Mononuclear cell (primary cell): Measurements from ENCODE around the gene DLG2. TPM values are rescaled to one million over a fixed set of nuclear protein-coding genes. Genes with fewer than 3 reads are reported as not detected.
"Not testable (repeated sequence)": the region's sequence is repeated elsewhere in the genome, so short reads cannot be mapped to it uniquely, and the experiment has no call there.

Source experiments
- H3K27me3 ChIP-seq: 2 replicates; pipeline ENCODE4 v1.6.0; 2011; ENCODE audit warnings: low read length, control low read depth; ENCODE audit not compliant: insufficient read depth
- H3K4me1 ChIP-seq: 2 replicates; pipeline ENCODE4 v1.5.1; 2011; ENCODE audit warnings: mild to moderate bottlenecking, low read length, control low read depth; ENCODE audit not compliant: insufficient read depth
- H3K4me3 ChIP-seq: 2 replicates; pipeline ENCODE4 v1.5.1; 2011; ENCODE audit warnings: mild to moderate bottlenecking, low read length, moderate library complexity
- H3K9me3 ChIP-seq: 2 replicates; pipeline ENCODE4 v1.5.1; 2011; ENCODE audit warnings: low read depth, mild to moderate bottlenecking, control low read depth, low read length
- total RNA-seq: library from RNA; depleted of rRNA; stranded (reverse); fragments of >200 nt; gene quantifications from one replicate; pipeline ENCODE4 v1.2.3, GENCODE V29; 2012

DLG2 gene
- total RNA-seq: 1.6 TPM

GRCh38 chr11:85627332-85627997, at the start of gene DLG2:
Gene DLG2, minus strand, starts transcription at chr11:85627344.
- Histone ChIP-seq H3K9me3 (no peaks in the 10 kb centered on the region), H3K4me1 (peaks cover 21% of the 10 kb centered on the region), H3K4me3 (peak within 1 kb of the TSS; percentile 81), H3K27me3 (no peaks in the 10 kb centered on the region)

DNA sequence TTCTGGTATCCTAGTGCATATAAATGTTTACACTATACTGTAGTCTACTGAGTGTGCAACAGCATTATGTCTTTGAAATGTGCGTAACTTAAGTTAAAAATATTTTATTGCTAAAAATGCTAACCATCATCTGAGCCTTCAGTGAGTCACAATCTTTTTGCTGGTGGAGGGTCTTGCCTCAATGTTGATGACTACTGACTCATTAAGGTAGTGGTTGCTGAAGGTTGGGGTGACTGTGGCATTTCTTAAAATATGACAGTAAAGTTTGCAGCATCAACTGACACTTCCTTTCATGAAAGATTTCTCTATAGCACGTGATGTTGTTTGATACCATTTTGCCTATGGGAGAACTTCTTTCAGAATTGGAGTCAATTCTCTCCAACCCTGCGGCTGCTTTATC, 46.2 kb upstream of the DLG2 start:
- no peaks in the 10 kb centered on the region for H3K9me3 ChIP-seq
- H3K4me3 ChIP-seq: no peak overlapping the region
- H3K4me1 ChIP-seq: no peaks in the 10 kb centered on the region
- H3K27me3 ChIP-seq: no peaks in the 10 kb centered on the region

DNA sequence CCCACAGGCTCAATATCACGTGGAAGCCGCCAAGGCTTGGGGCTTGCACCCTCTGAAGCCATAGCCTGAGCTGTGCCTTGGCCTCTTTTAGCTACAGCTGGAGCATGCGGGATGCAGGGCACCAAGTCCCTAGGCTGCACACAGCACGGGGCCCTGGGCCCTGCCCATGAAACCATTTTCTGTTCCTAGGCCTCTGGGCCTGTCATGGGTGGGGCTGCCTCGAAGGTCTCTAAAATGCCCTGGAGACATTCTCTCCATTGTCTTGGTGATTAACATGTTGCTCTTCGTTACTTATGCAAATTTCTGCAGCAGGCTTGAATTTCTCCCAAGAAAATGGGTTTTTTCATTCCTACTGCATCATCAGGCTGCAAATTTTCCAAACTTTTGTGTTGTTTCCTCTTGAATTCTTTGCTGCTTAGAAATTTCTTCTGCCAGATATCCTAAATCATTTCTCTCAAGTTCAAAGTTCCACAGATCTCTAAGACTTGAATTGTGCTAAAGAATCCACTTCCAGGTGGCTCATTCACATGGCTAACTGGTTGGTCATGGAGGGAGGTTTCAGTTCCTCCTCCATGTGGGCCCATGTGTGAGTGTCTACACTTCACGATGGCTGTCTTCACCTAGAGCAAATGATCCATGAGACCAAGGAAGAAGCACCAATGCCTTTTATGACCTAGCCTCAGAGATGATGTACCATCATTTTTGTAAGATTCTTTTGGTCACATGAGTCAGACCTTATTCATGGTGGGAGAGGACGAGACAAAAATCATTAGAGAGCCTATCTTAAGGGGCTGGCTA, 45.2 kb upstream of the DLG2 start:
- no peaks in the 10 kb centered on the region for H3K4me1 ChIP-seq
- H3K9me3 ChIP-seq: no peaks in the 10 kb centered on the region
- H3K4me3 ChIP-seq: no peak overlapping the region
- H3K27me3 ChIP-seq: no peaks in the 10 kb centered on the region

DNA sequence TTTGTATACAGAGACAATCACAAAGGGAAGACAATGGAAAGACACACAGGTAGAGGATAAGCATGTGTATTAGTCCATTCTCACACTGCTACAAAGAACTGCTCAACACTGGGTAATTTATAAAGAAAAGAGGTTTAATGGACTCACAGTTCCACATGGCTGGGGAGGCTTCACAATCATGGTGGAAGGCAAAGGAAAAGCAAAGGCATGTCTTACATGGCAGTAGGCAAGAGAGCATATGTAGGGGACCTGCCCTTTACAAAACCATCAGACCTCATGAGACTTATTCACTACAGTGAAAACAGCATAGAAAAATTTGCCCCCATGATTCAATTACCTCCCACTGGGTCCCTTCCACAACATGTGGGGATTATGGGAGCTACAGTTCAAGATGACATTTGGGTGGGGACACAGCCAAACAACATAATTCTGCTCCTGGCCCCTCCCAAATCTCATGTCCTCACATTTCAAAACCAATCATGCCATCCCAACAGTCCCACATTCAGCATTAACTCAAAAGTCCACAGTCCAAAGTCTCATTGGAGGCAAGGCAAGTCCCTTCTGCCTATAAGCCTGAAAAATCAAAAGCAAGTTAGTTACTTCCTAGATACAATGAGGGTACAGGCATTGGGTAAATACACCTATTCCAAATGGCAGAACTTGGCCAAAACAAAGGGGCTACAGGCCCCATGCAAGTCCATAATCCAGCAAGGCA, 44.0 kb upstream of the DLG2 start:
- not testable (repeated sequence) for H3K4me1 ChIP-seq

DNA sequence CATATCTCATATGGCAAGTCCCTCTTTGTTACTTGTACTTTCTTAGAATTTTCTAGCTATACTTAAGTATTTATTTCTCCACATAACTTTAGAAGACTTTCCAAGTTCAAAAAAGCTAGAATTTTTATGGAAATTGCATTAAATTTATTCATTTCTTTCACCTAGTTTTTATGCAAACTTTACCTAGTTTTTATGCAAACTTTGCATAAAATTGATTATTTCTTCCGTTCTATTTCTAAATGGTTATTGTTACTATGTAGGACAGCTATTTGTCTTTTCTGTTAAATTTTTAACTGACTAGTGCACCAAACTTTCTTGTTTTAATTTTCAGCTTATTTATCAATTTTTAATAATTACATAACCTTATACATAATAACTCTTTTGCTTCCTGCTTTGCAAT, 41.0 kb upstream of the DLG2 start:
- H3K4me1 ChIP-seq: peaks cover 6% of the 10 kb centered on the region
- H3K27me3 ChIP-seq: no peaks in the 10 kb centered on the region
- H3K4me3 ChIP-seq: no peak overlapping the region
- H3K9me3 ChIP-seq: no peaks in the 10 kb centered on the region

More for the DNA sequence above, 44.0 kb upstream of the DLG2 start:
- not testable (repeated sequence) for H3K27me3 ChIP-seq, H3K4me3 ChIP-seq, H3K9me3 ChIP-seq

GRCh38 chr11:85666687-85667086, 39.5 kb upstream of the DLG2 start:
- Histone ChIP-seq H3K27me3 (no peaks in the 10 kb centered on the region), H3K4me3 (no peak overlapping the region), H3K9me3 (no peaks in the 10 kb centered on the region)

DNA sequence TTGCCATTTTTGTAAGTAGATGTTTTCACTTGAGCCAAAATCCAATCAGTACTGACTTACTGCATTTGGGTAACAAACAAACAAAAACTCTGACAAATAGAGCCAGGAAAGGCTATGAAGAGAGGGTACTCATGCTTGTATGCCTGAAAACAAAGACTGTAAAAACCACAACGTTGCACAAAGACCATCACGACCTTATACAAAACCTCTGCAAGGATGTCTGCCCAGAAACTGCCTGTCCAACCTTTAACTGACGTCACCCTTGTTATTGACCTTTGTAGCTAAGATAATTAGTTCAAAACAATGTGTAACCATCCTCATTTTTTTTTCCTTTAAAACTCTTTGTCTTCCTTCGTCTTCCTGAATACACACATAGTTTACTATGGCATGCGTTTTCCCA, 38.6 kb upstream of the DLG2 start:
- no peaks in the 10 kb centered on the region for H3K27me3 ChIP-seq
- H3K4me3 ChIP-seq: no peak overlapping the region
- H3K9me3 ChIP-seq: no peaks in the 10 kb centered on the region
- H3K4me1 ChIP-seq: peaks cover 16% of the 10 kb centered on the region

More at GRCh38 chr11:85666687-85667086, 39.5 kb upstream of the DLG2 start:
- H3K4me1 ChIP-seq: peaks cover 16% of the 10 kb centered on the region

DNA sequence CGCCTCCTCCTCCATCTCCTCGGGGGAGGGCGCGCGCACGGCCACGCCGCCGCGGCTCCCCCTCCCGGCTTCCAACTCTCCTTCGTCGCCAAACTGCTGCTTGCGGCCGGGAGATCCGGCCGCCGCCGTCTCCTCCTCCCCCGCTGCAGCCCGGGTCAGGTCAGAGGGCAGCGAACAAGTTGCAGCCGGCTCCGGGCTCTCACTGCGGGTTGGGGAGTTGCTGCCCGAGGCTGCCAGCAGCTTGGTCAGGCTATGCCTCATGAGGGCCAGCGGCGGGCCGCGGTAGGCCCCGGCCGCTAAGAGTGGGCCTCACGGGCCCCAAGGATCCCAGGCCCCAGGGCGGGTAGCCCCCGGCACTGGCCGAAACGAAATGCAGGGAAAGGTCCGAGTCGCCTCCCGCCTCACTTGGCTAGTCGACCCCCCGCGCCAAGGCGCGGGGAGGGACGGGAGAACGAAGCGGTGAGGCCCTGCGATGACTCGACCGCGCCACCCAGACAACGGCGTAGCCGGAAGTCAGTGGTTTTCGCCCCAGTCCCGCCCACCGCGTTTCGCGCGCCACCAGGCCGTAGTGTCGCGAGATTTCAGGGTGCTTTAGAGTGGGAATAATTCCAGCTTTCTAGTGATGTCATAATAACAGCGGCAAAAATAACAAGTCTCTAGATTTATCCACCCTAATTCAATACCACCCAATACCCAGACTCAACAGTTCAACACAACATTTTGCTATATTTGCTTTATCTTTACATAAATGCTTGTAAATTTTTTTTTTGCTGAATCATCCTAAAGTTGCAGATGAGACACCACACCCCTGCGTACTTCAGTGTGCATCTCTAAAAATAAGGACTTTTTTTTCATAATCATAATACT, 37.7 kb upstream of the DLG2 start, which contains the start of gene CREBZF:
Gene CREBZF, minus strand, starts transcription at position 515 of the 867 bp plus-strand sequence. Its CDS starts 254 bp downstream, at position 261.
- H3K4me1 ChIP-seq: peaks cover 16% of the 10 kb centered on the region
- no peaks in the 10 kb centered on the region for H3K9me3 ChIP-seq
- H3K27me3 ChIP-seq: no peaks in the 10 kb centered on the region
- H3K4me3 ChIP-seq: peak within 1 kb of the TSS; percentile 83

- peaks cover 16% of the 10 kb centered on the region for H3K4me1 ChIP-seq
- H3K27me3 ChIP-seq: no peaks in the 10 kb centered on the region
- no peaks in the 10 kb centered on the region for H3K9me3 ChIP-seq
- H3K4me3 ChIP-seq: peak overlapping the region; percentile 83
These were observed 36.8 kb upstream of the DLG2 start for GRCh38 chr11:85663753-85664614.

- H3K4me3 ChIP-seq: peak overlapping the region; percentile 83
- H3K4me1 ChIP-seq: peaks cover 16% of the 10 kb centered on the region
- H3K9me3 ChIP-seq: no peaks in the 10 kb centered on the region
- no peaks in the 10 kb centered on the region for H3K27me3 ChIP-seq
These were observed 36.1 kb upstream of the DLG2 start for GRCh38 chr11:85663080-85663752.

DNA sequence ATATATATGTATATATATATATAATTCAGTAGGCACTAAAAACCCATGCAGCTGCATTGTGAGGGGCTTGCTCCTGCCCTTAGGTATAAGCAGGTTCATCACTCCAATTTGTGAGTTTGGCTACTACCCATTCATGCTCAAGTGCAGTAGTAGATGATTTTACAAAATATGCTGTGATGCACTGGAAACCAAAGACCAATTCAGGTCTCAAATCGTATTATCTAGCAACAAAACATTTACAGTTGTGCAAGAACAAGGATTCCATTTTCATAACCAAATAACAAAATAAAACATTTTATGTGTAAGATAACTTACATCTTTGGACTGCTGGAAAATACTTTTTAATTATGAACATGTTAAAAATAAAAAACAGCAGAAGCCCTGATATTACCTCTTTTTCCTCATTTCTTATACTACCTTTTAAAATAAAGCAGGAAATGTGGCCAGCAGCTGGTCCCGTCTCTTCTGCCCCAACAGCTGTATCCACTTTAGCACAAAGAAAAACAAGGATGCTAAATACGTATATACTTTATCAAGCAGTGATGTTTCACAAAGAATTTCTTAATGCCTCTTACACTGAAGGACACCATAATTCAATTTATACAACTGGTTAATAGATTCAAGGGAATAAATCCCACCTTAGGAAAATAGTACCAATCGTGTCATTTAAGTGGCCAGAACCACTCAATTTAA, 35.0 kb upstream of the DLG2 start:
- peaks cover 16% of the 10 kb centered on the region for H3K4me1 ChIP-seq
- no peak overlapping the region for H3K4me3 ChIP-seq

GRCh38 chr11:85658180-85658579, 31.0 kb upstream of the DLG2 start:
- no peaks in the 10 kb centered on the region for H3K27me3 ChIP-seq
- H3K4me1 ChIP-seq: peaks cover 11% of the 10 kb centered on the region
- H3K4me3 ChIP-seq: no peak overlapping the region
- no peaks in the 10 kb centered on the region for H3K9me3 ChIP-seq

More for the DNA sequence above, 35.0 kb upstream of the DLG2 start:
- Histone ChIP-seq H3K9me3 (no peaks in the 10 kb centered on the region), H3K27me3 (no peaks in the 10 kb centered on the region)

GRCh38 chr11:85656777-85657176, 29.6 kb upstream of the DLG2 start:
- H3K27me3 ChIP-seq: no peaks in the 10 kb centered on the region
- no peaks in the 10 kb centered on the region for H3K4me1 ChIP-seq
- no peaks in the 10 kb centered on the region for H3K9me3 ChIP-seq
- no peak overlapping the region for H3K4me3 ChIP-seq
